Spinal cord (tissue), 10 donors: ENCODE results near the gene IQCK. TPM values are rescaled to one million over a fixed set of nuclear protein-coding genes. Genes with fewer than 3 reads are reported as not detected.

Experiments
- DNase-seq, 6 donors: peaks; one replicate each; pipeline versions ENCODE4 v3.0.0 to v3.0.0-alpha.2; 2013 to 2015; ENCODE audit warnings: low spot score in 6 of 6, low read depth in 4 of 6
- H3K27ac ChIP-seq: one replicate; pipeline ENCODE4 v1.5.1; 2013; ENCODE audit warnings: low read depth, low read length, control low read depth
- H3K27me3 ChIP-seq: one replicate; pipeline ENCODE4 v1.6.1; 2013; ENCODE audit warnings: low read length; ENCODE audit not compliant: control insufficient read depth, insufficient read depth
- H3K36me3 ChIP-seq: one replicate; pipeline ENCODE4 v1.6.1; 2013; ENCODE audit warnings: low read length; ENCODE audit not compliant: control insufficient read depth, insufficient read depth
- H3K4me1 ChIP-seq: one replicate; pipeline ENCODE4 v1.6.1; 2013; ENCODE audit warnings: low read length; ENCODE audit not compliant: control insufficient read depth, insufficient read depth
- H3K4me3 ChIP-seq: one replicate; pipeline ENCODE4 v1.5.1; 2013; ENCODE audit warnings: low read depth, low read length, control low read depth
- H3K9me3 ChIP-seq: one replicate; pipeline ENCODE4 v1.6.1; 2013; ENCODE audit warnings: low read length; ENCODE audit not compliant: control insufficient read depth, insufficient read depth
- WGBS: methylation state at CpG from one replicate; pipeline ENCODE4 v1.1.5; 2013; ENCODE audit warnings: missing lambda C conversion rate; ENCODE audit not compliant: insufficient coverage; 5-methylcytosine and 5-hydroxymethylcytosine counted together
- polyA plus RNA-seq, 2 donors: library from polyadenylated mRNA; unstranded; fragments of 120-200 nt; gene quantifications; one replicate each; pipeline ENCODE4 v1.2.1, GENCODE V29; 2013; ENCODE audit not compliant: insufficient read length in 2 of 2
- total RNA-seq, 2 donors: library from RNA; depleted of rRNA in 1 of 2; stranded (reverse); fragments of 120-200 nt in 1 of 2; fragments of >200 nt in 1 of 2; gene quantifications; one replicate each; pipeline versions ENCODE4 v1.2.3 to v1.2.4, GENCODE V29; 2013 to 2014
- donor health status: healthy.

The IQCK gene
- total and polyA plus RNA-seq, 4 donors: 12.0 to 25.5 (median 19.0) TPM

DNA sequence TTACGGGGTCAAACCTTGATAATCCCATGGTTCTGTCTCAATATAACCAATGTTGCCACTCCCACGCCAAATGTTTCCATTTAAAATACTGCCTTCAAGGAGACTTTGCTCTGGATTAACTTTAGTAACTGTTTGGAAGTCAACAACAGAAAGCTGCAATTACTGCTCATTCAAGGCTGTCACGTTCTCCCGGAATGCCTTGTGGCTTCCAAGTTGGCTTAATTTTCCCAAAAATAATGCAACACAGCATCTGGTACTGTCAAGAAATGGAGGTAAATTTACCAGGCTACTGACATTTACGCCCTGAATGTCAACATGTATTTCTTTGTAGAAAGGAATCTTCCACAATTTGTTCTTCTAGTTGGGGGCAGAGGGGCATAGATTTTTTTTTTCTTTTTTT lies 128.4 kb downstream of the IQCK start:
- Histone ChIP-seq H3K4me1 (peaks cover 7% of the 10 kb centered on the region), H3K9me3 (no peaks in the 10 kb centered on the region)
- WGBS: 100% methylated on average over 1 of the region's 5 CpGs

DNA sequence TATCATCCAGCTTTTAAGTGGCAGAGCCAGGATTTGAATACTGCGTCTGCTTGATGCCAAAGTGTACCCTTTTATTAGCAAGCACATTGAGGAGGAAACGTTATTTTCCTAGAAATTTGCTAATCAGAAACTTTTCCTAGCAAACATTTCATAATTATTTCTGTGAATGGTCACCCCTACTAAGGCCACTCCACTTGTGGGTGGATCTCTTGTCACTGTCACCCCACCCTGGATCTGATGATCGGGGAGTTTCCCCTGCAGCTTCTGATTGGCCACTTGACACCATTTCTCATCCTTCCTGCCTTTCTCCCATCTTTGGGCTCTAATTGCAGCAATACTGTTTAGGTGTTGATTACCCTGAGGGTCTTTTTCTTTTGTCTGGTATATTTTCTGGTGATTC lies 130.7 kb downstream of the IQCK start:
- no peaks in the 10 kb centered on the region for H3K9me3 ChIP-seq
- DNase-seq: no peak
- no peak overlapping the region for H3K27ac ChIP-seq
- H3K4me1 ChIP-seq: peaks cover 20% of the 10 kb centered on the region
- no peaks in the 10 kb centered on the region for H3K27me3 ChIP-seq
- H3K36me3 ChIP-seq: no peaks in the 10 kb centered on the region
- WGBS: 100% methylated on average over 2 of the region's 3 CpGs
- H3K4me3 ChIP-seq: no peak overlapping the region

More for the DNA sequence above, 128.4 kb downstream of the IQCK start:
- H3K36me3 ChIP-seq: no peaks in the 10 kb centered on the region
- no peak overlapping the region for H3K27ac ChIP-seq
- H3K27me3 ChIP-seq: no peaks in the 10 kb centered on the region
- no peak overlapping the region for H3K4me3 ChIP-seq
- DNase-seq: peak in 1 of 6 donors; percentile 81

DNA sequence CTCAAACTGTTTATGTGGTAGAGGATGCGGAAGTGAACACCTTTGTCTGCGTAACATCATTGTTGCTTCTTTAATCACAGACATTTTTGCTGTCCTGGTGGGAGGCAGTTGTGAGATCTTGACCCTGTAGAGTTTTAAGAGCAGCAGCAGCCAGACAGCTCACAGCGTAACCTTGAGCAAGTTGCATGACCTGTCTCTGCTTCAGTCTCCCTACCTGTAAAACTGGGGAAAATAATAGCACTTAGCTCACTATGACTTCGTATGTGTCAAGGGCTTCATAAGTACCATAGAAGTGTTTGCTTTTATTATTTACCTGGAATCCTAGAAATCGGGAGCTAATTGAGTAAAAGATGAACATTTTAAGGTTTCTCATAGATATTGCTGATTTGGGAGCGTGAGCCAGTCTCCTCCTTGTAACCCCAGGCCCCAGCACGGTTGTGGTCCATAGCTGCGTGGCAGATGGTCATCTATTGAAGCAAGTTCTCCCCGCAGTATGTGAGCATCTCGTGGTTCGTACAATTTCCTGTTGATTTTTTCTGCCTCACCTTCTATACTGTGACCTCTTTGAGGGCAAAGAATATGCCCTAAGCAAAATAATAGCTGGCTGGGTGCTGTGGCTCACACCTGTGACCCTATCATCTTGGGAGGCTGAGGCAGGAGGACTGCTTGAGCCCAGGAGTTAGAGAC lies 132.2 kb downstream of the IQCK start:
- no peak for DNase-seq
- Histone ChIP-seq H3K4me1 (peaks cover 30% of the 10 kb centered on the region), H3K27ac (no peak overlapping the region), H3K27me3 (no peaks in the 10 kb centered on the region), H3K4me3 (no peak overlapping the region), H3K9me3 (no peaks in the 10 kb centered on the region), H3K36me3 (peaks cover under 1% of the 10 kb centered on the region)
- WGBS: 91% methylated on average over 8 of the region's 11 CpGs

- Histone ChIP-seq H3K4me3 (no peak overlapping the region), H3K36me3 (peaks cover 3% of the 10 kb centered on the region), H3K27me3 (no peaks in the 10 kb centered on the region), H3K27ac (peak overlapping the region; percentile 30), H3K9me3 (no peaks in the 10 kb centered on the region), H3K4me1 (peaks cover 36% of the 10 kb centered on the region)
- 15% methylated on average over 7 of the region's 7 CpGs for WGBS
- DNase-seq: peak in 2 of 6 donors; percentile 73 to 82
Measured at GRCh38 chr16:19851476-19851875, 133.4 kb downstream of the IQCK start.

GRCh38 chr16:19853132-19853741 lies 135.2 kb downstream of the IQCK start:
- 56% methylated on average over 3 of the region's 8 CpGs for WGBS
- H3K27ac ChIP-seq: peak overlapping the region; percentile 12
- H3K4me3 ChIP-seq: no peak overlapping the region
- H3K9me3 ChIP-seq: no peaks in the 10 kb centered on the region
- peaks cover 40% of the 10 kb centered on the region for H3K4me1 ChIP-seq
- peaks cover 3% of the 10 kb centered on the region for H3K36me3 ChIP-seq
- no peak for DNase-seq
- no peaks in the 10 kb centered on the region for H3K27me3 ChIP-seq

DNA sequence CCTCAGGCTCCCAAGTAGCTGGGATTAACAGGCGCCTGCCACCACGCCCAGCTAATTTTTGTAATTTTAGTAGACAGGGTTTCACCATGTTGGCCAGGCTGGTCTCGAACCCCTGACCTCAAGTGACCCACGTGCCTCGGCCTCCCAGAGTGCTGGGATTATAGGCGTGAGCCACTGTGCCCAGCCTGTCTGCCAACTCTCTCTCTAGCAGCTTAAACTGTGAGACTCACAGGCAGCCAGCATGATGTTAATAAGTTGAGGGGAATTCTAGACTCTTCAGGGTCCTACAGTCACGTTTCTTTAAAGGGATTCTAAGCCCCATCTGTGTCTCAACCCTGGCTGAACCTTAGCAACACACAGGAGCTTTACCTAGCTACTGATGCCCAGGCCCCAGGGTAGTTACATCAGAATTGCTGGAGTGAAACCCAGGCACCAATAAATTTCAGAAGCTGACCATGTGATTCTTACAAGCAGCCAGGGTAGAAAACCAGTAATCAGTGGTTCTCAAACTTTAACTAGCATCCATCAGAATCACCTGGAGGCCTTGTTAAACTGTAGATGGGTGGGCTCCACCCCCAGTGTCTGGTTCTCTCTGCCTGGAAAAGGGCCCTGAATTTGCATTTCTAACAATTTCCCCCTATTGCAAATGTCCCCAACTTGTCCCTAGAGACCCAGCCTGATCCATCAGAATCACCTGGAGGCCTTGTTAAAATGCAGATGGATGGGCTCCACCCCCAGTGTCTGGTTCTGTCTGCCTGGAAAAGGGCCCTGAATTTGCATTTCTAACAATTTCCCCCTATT lies 135.9 kb downstream of the IQCK start:
- Histone ChIP-seq H3K4me1 (peaks cover 44% of the 10 kb centered on the region), H3K36me3 (peaks cover 3% of the 10 kb centered on the region), H3K4me3 (no peak overlapping the region), H3K27me3 (no peaks in the 10 kb centered on the region), H3K9me3 (no peaks in the 10 kb centered on the region), H3K27ac (peak overlapping the region; percentile 12)
- WGBS: 29% methylated on average over 5 of the region's 7 CpGs
- peak in 2 of 6 donors; percentile 32 to 56 for DNase-seq

DNA sequence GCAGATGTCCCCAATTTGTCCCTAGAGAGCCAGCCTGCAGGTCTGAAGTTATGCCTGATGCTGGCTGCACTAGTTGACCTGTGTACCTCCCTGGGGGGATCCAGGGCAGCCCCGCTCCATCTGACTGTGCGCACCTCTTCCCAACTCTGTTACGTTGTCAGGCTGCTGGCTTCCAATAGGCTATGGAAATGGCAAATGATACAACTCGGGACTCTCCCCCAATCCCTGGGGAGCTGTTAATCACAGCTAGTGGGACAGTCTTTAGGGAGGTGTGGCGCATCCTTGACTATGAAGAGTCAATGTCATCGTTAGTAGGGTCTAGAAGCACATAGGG lies 136.4 kb downstream of the IQCK start:
- 48% methylated on average over 5 of the region's 6 CpGs for WGBS
- Histone ChIP-seq H3K36me3 (peaks cover 6% of the 10 kb centered on the region), H3K4me1 (peaks cover 50% of the 10 kb centered on the region), H3K4me3 (no peak overlapping the region), H3K27ac (no peak overlapping the region), H3K27me3 (no peaks in the 10 kb centered on the region), H3K9me3 (no peaks in the 10 kb centered on the region)
- DNase-seq: no peak

- 58% methylated on average over 6 of the region's 10 CpGs for WGBS
- Histone ChIP-seq H3K36me3 (peaks cover 13% of the 10 kb centered on the region), H3K27me3 (no peaks in the 10 kb centered on the region), H3K27ac (no peak overlapping the region), H3K4me3 (no peak overlapping the region), H3K4me1 (peaks cover 56% of the 10 kb centered on the region), H3K9me3 (no peaks in the 10 kb centered on the region)
- DNase-seq: peak in 1 of 6 donors; percentile 27
Measured at GRCh38 chr16:19856120-19856519, 138.0 kb downstream of the IQCK start.

- Histone ChIP-seq H3K4me3 (no peak overlapping the region), H3K27me3 (no peaks in the 10 kb centered on the region), H3K9me3 (no peaks in the 10 kb centered on the region), H3K4me1 (peaks cover 66% of the 10 kb centered on the region), H3K36me3 (peaks cover 16% of the 10 kb centered on the region), H3K27ac (peak overlapping the region; percentile 16)
- WGBS: 38% methylated on average over 8 of the region's 16 CpGs
- DNase-seq: peak in 1 of 6 donors; percentile 73
Measured at GRCh38 chr16:19857593-19858339, 139.7 kb downstream of the IQCK start.
